Coronary artery (tissue), 2 donors: Measurements from ENCODE around the gene P4HA2.

Source experiments
- DNase-seq: peaks from one replicate; pipeline ENCODE4 v3.0.0-alpha.2; 2017; ENCODE audit warnings: low spot score
- H3K27ac ChIP-seq, 2 donors: fragments of 200-600 bp; sonication (generic); one replicate each; pipeline ENCODE4 v1.5.1; 2016 to 2019
- H3K4me3 ChIP-seq: fragments of 200-600 bp; sonication (generic); 2 replicates; pipeline ENCODE4 v1.5.1; 2016; ENCODE audit warnings: mild to moderate bottlenecking, moderate library complexity
- CTCF ChIP-seq: fragments of 200-600 bp; sonication (generic); IDR thresholded peaks from one replicate; pipeline ENCODE4 v1.5.1; 2019; ENCODE audit warnings: antibody characterized with exemption

The P4HA2 gene

GRCh38 chr5:132227485-132228240, at the start of gene P4HA2:
Gene P4HA2 (minus strand): TSS chr5:132227853. CDS start chr5:132218626, 9,227 bp downstream.
- Histone ChIP-seq H3K4me3 (peak within 1 kb of the TSS; percentile 91), H3K27ac (peak within 1 kb of the TSS; percentile 72 to 95)
- no peak for TF ChIP-seq CTCF
- DNase-seq: peak; percentile 85

GRCh38 chr5:132277256-132277655, 49.6 kb upstream of the P4HA2 start:
- H3K27ac ChIP-seq: no peak overlapping the region
- no peak for TF ChIP-seq CTCF
- no peak for DNase-seq
- no peak overlapping the region for H3K4me3 ChIP-seq

GRCh38 chr5:132275367-132276220, 47.9 kb upstream of the P4HA2 start:
- no peak overlapping the region for H3K27ac ChIP-seq
- H3K4me3 ChIP-seq: no peak overlapping the region
- peak; percentile 62 for DNase-seq
- TF ChIP-seq CTCF: no peak

GRCh38 chr5:132274050-132274792, 46.6 kb upstream of the P4HA2 start:
- H3K27ac ChIP-seq: no peak overlapping the region
- no peak for TF ChIP-seq CTCF
- H3K4me3 ChIP-seq: no peak overlapping the region
- DNase-seq: peak; percentile 58

GRCh38 chr5:132273631-132274030, 46.0 kb upstream of the P4HA2 start:
- no peak overlapping the region for H3K27ac ChIP-seq
- DNase-seq: no peak
- no peak overlapping the region for H3K4me3 ChIP-seq
- no peak for TF ChIP-seq CTCF

GRCh38 chr5:132272311-132273210, 44.9 kb upstream of the P4HA2 start:
- peak; percentile 78 for TF ChIP-seq CTCF
- Histone ChIP-seq H3K4me3 (peak overlapping the region; percentile 35), H3K27ac (no peak overlapping the region)
- DNase-seq: peak; percentile 77
